Activated CD4-positive, alpha-beta T cell treated with anti-CD3 and anti-CD28 coated beads for 48 hours (primary cell): ENCODE results near the gene EDA.

ENCODE experiments used
- DNase-seq: peaks from one replicate; pipeline ENCODE4 v3.0.0-alpha.2; 2020

The EDA gene

GRCh38 chrX:70084592-70085240, 468.8 kb downstream of the EDA start:
- no peak for DNase-seq

GRCh38 chrX:70087857-70088630, 472.1 kb downstream of the EDA start:
- no peak for DNase-seq

- no peak for DNase-seq
Measured at GRCh38 chrX:70088751-70089150, 472.8 kb downstream of the EDA start.
